ENCODE results near the gene SMIM26.

DNA sequence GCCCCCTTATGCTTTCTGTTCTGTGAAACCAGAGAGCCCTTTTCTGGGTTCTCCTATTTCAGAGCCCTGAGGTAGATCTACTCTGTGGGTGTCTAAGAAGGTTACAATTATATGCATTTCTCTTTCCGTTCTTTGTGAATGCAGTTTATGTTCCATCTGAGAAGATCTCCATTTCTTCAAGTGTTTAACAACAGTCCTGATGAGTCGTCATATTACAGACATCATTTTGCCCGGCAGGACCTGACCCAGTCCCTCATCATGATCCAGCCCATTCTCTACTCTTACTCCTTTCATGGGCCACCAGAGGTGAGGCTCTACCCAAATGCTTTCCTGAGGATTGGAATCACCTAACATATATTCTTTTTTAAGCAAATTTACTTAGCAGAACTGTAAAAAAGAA, 18.8 kb upstream of the SMIM26 start:
- TF ChIP-seq TAF1 (IDR thresholded peaks at IDR 0.05; ENCODE audit: low read depth, low read length) = no peak
- TF ChIP-seq SP1 (IDR thresholded peaks at IDR 0.05; ENCODE audit: low read depth, low read length) = no peak
- TF ChIP-seq TEAD4 (IDR thresholded peaks at IDR 0.05; ENCODE audit: low read depth, low read length) = no peak
- TF ChIP-seq RAD21 (IDR thresholded peaks at IDR 0.05 in 1 of 2, conservative IDR thresholded peaks at IDR 0.05 in 1 of 2; ENCODE audit: low read depth in 2 of 2, low read length in 2 of 2) = no peak
- TF ChIP-seq POLR2A (IDR thresholded peaks at IDR 0.05; ENCODE audit: control extremely low read depth in 1 of 2, low read depth in 2 of 2, low read length in 2 of 2) = no peak
- TF ChIP-seq, protein P1, sequence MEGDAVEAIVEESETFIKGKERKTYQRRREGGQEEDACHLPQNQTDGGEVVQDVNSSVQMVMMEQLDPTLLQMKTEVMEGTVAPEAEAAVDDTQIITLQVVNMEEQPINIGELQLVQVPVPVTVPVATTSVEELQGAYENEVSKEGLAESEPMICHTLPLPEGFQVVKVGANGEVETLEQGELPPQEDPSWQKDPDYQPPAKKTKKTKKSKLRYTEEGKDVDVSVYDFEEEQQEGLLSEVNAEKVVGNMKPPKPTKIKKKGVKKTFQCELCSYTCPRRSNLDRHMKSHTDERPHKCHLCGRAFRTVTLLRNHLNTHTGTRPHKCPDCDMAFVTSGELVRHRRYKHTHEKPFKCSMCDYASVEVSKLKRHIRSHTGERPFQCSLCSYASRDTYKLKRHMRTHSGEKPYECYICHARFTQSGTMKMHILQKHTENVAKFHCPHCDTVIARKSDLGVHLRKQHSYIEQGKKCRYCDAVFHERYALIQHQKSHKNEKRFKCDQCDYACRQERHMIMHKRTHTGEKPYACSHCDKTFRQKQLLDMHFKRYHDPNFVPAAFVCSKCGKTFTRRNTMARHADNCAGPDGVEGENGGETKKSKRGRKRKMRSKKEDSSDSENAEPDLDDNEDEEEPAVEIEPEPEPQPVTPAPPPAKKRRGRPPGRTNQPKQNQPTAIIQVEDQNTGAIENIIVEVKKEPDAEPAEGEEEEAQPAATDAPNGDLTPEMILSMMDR (IDR thresholded peaks at IDR 0.05; ENCODE audit: control extremely low read depth in 1 of 3, insufficient read depth in 1 of 3, low read depth in 1 of 3, low read length in 3 of 3) = no peak
- TF ChIP-seq, protein P2, sequence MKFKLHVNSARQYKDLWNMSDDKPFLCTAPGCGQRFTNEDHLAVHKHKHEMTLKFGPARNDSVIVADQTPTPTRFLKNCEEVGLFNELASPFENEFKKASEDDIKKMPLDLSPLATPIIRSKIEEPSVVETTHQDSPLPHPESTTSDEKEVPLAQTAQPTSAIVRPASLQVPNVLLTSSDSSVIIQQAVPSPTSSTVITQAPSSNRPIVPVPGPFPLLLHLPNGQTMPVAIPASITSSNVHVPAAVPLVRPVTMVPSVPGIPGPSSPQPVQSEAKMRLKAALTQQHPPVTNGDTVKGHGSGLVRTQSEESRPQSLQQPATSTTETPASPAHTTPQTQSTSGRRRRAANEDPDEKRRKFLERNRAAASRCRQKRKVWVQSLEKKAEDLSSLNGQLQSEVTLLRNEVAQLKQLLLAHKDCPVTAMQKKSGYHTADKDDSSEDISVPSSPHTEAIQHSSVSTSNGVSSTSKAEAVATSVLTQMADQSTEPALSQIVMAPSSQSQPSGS (IDR thresholded peaks at IDR 0.05; ENCODE audit: low read length) = no peak
- TF ChIP-seq CEBPB (IDR thresholded peaks at IDR 0.05; ENCODE audit: low read depth, low read length) = no peak
- TF ChIP-seq ZNF274 (IDR thresholded peaks at IDR 0.05; ENCODE audit: borderline replicate concordance, extremely low read depth, low read length) = no peak
- TF ChIP-seq YY1 (IDR thresholded peaks at IDR 0.05; ENCODE audit: low read depth, low read length) = no peak

All from H1 (cell line).